OCI-LY7 (cell line): ENCODE measurements around the gene NCAPH2.
"Not testable (repeated sequence)": the region's sequence is repeated elsewhere in the genome, so short reads cannot be mapped to it uniquely, and the experiment has no call there.

Source experiments
- EZH2phosphoT487 ChIP-seq: fragments of 200-600 bp; sonication (generic); IDR thresholded peaks from 2 replicates; pipeline ENCODE4 v1.6.1; 2018; ENCODE audit warnings: low read depth, borderline replicate concordance, mild to moderate bottlenecking, mixed run types, antibody characterized with exemption, low read length, moderate library complexity, mixed read lengths
- TF ChIP-seq, protein P1 (sequence below): fragments of 200-600 bp; sonication (generic); conservative IDR thresholded peaks from 2 replicates; pipeline ENCODE4 v1.5.1; 2014; ENCODE audit warnings: mild to moderate bottlenecking, antibody characterized with exemption, low read length, moderate library complexity, mixed read lengths

DNA sequence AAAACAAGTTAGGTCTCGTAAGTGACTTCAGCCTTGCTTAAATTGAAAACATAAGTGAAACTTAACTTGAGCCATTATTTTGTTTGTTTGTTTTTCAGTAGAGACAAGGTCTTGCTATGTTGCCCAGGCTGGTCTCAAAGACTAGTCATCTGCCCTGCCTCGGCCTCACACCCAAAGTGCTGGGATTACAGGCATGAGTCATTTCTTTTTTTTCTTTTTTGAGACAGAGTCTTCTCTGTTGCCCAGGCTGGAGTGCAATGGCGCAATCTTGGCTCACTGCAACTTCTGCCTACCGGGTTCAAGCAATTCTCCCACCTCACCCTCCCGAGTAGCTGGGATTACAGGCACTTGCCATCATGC, 33.6 kb downstream of the NCAPH2 start:
- TF ChIP-seq, protein P1, sequence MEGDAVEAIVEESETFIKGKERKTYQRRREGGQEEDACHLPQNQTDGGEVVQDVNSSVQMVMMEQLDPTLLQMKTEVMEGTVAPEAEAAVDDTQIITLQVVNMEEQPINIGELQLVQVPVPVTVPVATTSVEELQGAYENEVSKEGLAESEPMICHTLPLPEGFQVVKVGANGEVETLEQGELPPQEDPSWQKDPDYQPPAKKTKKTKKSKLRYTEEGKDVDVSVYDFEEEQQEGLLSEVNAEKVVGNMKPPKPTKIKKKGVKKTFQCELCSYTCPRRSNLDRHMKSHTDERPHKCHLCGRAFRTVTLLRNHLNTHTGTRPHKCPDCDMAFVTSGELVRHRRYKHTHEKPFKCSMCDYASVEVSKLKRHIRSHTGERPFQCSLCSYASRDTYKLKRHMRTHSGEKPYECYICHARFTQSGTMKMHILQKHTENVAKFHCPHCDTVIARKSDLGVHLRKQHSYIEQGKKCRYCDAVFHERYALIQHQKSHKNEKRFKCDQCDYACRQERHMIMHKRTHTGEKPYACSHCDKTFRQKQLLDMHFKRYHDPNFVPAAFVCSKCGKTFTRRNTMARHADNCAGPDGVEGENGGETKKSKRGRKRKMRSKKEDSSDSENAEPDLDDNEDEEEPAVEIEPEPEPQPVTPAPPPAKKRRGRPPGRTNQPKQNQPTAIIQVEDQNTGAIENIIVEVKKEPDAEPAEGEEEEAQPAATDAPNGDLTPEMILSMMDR, result not testable (repeated sequence)
- TF ChIP-seq EZH2phosphoT487, result not testable (repeated sequence)
